ENCODE measurements around the gene HSPBP1. TPM values are rescaled to one million over a fixed set of nuclear protein-coding genes. Genes with fewer than 3 reads are reported as not detected.
A peak's percentile ranks its signal among the peaks of the same experiment; 100 is the strongest.

The HSPBP1 gene
- total RNA-seq, 2 donors from 2014 or later, result 12.5 to 51.1 TPM

DNA sequence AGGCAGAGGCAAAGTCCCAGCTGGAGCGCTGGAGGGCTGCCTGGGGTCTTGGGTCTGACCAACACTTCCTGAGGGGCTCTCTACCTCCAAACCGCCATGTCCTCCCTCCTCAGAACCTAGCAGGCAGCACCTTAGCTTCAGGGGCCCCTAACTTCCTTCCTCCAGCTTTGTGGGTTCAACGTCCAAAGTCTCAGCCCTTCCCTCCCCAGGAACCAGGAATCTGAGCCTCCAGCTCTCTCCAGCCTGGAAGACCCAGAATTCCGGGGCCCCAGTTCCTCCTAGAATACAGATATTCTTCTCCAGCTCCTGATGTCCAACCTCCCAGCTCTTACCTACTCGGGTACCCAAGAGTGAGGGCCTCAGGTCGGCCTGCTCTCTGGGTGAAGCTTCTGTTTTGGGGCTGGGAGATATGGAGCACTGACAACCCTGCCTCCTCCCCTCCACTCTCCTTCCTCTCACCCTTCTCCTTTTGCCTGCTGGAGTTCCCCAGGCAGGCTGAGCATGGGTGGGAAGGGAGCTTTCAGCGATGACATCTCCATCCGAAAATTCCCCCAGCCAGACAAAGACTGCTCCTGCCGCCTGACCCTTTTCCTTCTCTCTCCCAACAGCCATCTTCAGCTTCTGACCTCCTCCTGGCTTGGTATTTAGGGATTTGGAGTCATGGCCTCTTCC is 41.7 kb upstream of the HSPBP1 start:
- no peaks in the 10 kb centered on the region for H3K4me1 ChIP-seq
- TF ChIP-seq, protein P1, sequence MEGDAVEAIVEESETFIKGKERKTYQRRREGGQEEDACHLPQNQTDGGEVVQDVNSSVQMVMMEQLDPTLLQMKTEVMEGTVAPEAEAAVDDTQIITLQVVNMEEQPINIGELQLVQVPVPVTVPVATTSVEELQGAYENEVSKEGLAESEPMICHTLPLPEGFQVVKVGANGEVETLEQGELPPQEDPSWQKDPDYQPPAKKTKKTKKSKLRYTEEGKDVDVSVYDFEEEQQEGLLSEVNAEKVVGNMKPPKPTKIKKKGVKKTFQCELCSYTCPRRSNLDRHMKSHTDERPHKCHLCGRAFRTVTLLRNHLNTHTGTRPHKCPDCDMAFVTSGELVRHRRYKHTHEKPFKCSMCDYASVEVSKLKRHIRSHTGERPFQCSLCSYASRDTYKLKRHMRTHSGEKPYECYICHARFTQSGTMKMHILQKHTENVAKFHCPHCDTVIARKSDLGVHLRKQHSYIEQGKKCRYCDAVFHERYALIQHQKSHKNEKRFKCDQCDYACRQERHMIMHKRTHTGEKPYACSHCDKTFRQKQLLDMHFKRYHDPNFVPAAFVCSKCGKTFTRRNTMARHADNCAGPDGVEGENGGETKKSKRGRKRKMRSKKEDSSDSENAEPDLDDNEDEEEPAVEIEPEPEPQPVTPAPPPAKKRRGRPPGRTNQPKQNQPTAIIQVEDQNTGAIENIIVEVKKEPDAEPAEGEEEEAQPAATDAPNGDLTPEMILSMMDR (IDR thresholded peaks at IDR 0.05), result no peak
- no peak for TF ChIP-seq POLR2A (IDR thresholded peaks at IDR 0.05)
- 60 to 66% methylated on average over 9 of the region's 9 CpGs for WGBS, 2 donors
- no peak overlapping the region for H3K4me3 ChIP-seq
- no peaks in the 10 kb centered on the region for H3K27me3 ChIP-seq
- ATAC-seq (no peak), DNase-seq (no peak)
- no peaks in the 10 kb centered on the region for H3K36me3 ChIP-seq (replicated peaks in 1 of 2; ENCODE audit: insufficient read depth in 1 of 2, low read depth in 2 of 2)
- H3K27ac ChIP-seq, result no peak overlapping the region
- intact Hi-C loops (cut with DNase I), result no loop called here
- no peaks in the 10 kb centered on the region for H3K9me3 ChIP-seq

- 80 to 85% methylated on average over 3 to 8 of the region's 8 CpGs for WGBS, 2 donors
- TF ChIP-seq POLR2A (IDR thresholded peaks at IDR 0.05), result no peak
- TF ChIP-seq, protein P1 (IDR thresholded peaks at IDR 0.05), result no peak
Observed at GRCh38 chr19:55320844-55321419, 41.0 kb upstream of the HSPBP1 start.

DNA sequence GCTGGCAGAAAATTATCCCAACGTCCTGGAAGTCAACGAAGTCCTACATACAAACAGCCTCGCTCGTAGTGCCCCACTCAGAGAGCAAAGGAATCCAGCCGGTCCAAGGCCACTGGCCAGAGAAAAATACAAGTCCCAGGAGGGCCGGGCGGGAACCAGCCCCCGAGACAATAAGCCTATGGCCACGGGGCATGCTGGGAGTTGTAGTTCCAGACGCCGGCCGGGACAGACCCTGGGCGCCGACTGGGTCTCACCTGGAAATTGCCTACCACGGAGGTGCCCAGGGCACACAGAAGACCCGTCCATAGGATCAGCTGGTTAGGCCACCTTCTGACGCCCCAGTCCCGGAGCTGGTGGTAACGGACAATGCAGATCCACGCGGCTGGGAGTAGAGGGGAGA is 39.9 kb upstream of the HSPBP1 start:
- Histone ChIP-seq H3K4me3 (no peak overlapping the region), H3K27me3 (no peaks in the 10 kb centered on the region), H3K4me1 (no peaks in the 10 kb centered on the region), H3K27ac (no peak overlapping the region), H3K36me3 (replicated peaks in 1 of 2; ENCODE audit: insufficient read depth in 1 of 2, low read depth in 2 of 2) (no peaks in the 10 kb centered on the region), H3K9me3 (no peaks in the 10 kb centered on the region)
- 16 to 22% methylated on average over 14 to 21 of the region's 21 CpGs for WGBS, 2 donors
- peak; percentile 42 for ATAC-seq
- TF ChIP-seq POLR2A (IDR thresholded peaks at IDR 0.05), result no peak
- TF ChIP-seq, protein P1 (IDR thresholded peaks at IDR 0.05), result no peak
- DNase-seq, result peak in 3 of 4 donors; percentile 27 to 32 (median 29)
- intact Hi-C loops (cut with DNase I), result no loop called here

More at GRCh38 chr19:55320844-55321419, 41.0 kb upstream of the HSPBP1 start:
- intact Hi-C loops (cut with DNase I), result no loop called here
- H3K36me3 ChIP-seq (replicated peaks in 1 of 2; ENCODE audit: insufficient read depth in 1 of 2, low read depth in 2 of 2), result no peaks in the 10 kb centered on the region
- no peak overlapping the region for H3K4me3 ChIP-seq
- H3K27me3 ChIP-seq, result no peaks in the 10 kb centered on the region
- ATAC-seq (no peak), DNase-seq (no peak)
- no peak overlapping the region for H3K27ac ChIP-seq
- no peaks in the 10 kb centered on the region for H3K4me1 ChIP-seq
- H3K9me3 ChIP-seq, result no peaks in the 10 kb centered on the region

DNA sequence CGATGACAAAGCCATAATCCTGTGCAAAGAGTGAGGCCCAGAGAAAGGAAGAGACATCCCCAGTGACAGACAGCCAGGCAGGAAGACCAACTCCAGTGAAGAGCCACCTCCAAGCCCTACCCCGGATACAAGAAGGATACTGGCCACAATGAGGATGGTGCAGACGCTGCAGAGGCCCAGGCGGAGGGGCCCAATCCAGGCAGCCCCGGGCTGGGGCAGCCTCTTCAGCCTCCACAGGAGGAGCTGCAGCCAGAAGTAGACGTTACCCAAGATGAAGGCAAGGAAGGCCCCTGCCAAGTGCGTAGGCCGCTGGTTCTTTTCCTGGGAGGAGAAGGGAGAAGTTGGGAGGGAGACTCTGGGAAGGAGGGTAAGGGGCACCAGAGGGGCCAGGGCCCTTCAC is 36.7 kb upstream of the HSPBP1 start:
- intact Hi-C loops (cut with DNase I), result no loop called here
- Histone ChIP-seq H3K9me3 (no peaks in the 10 kb centered on the region), H3K36me3 (replicated peaks in 1 of 2; ENCODE audit: insufficient read depth in 1 of 2, low read depth in 2 of 2) (no peaks in the 10 kb centered on the region), H3K27me3 (no peaks in the 10 kb centered on the region), H3K27ac (no peak overlapping the region), H3K4me3 (no peak overlapping the region), H3K4me1 (no peaks in the 10 kb centered on the region)
- DNase-seq (no peak), ATAC-seq (no peak)
- TF ChIP-seq POLR2A (IDR thresholded peaks at IDR 0.05), result no peak
- TF ChIP-seq, protein P1 (IDR thresholded peaks at IDR 0.05), result no peak
- 74 to 75% methylated on average over 5 to 8 of the region's 8 CpGs for WGBS, 2 donors
